HG03175 (cell line): ENCODE measurements around the gene TYMP.
"Not testable (repeated sequence)": the region's sequence is repeated elsewhere in the genome, so short reads cannot be mapped to it uniquely, and the experiment has no call there.

Experiments
- ATAC-seq: cut with Tn5 transposase; IDR thresholded peaks from one replicate; pipeline ENCODE4 v1.9.1; 2021; ENCODE audit warnings: mild to moderate bottlenecking, moderate library complexity; ENCODE audit not compliant: unreplicated experiment

Gene TYMP

DNA sequence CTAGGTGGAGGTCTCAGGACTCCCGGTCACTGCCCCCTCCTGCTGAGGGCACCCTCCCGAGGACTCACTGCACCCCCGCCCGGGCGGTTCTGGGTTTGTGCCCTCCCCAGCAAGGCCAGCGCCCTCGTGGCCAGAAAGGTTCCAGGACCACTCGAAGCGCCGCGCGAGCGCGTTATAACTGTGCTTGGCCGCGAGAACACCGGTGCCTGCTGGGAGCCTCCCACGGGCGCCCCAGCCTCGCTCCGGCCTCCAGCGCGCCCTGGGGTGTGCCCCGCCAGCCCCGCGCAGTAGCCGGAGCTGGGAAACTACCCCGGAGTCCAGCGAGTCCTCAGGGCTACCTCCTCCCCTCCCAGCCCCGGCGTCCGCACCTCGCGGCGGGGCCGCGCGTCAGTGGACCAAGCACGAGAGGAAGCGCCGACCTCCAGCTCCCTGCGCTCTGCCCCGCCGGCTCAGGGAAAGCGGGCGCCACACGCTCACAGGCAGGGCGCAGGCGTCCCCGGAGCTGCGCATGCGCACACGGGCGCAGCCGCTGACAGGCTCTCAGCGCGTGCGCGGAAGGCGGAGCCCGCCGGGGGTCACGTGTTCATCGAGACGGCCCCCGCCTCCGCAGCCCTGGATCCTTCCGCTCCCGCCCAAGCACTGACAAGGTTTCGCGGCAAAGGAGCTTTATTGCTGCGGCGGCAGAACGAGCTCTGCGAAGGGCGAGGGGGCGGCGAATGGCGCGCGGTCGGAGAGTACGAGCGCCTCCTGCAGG is 4.5 kb downstream of the TYMP start, which contains the start of gene SCO2:
TSS of gene SCO2 (minus strand) at position 495 of the 754 bp plus-strand sequence. CDS start 1,187 bp downstream, outside the sequence.
- ATAC-seq = peak; percentile 45

- no peak for ATAC-seq
Measured at GRCh38 chr22:50524676-50525103, 5.1 kb downstream of the TYMP start.

GRCh38 chr22:50523806-50524675 is 5.8 kb downstream of the TYMP start:
- no peak for ATAC-seq

- ATAC-seq = no peak
Measured at GRCh38 chr22:50523458-50523805, 6.4 kb downstream of the TYMP start.

DNA sequence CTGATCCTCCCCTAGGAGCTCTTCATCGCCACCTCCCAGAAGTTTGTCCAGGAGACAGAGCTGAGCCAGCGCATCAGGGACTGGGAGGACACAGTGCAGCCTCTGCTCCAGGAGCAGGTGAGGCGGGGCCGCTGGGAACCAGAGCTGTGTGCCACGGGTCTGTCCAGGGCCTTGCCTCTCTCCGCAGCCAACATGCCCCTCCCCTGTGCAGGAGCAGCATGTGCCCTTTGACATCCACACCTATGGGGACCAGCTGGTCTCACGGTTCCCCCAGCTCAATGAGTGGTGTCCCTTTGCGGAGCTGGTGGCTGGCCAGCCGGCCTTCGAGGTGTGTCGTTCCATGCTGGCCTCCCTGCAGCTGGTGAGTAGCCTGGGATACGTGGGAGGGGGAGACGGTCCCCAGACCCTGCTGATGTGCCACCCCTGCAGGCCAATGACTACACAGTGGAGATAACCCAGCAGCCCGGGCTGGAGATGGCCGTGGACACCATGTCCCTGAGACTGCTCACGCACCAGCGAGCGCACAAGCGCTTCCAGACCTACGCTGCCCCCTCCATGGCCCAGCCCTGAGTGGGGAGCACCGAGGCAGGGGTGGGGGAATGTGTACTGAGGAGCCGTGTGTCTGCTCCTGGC is 6.9 kb downstream of the TYMP start:
- no peak for ATAC-seq

DNA sequence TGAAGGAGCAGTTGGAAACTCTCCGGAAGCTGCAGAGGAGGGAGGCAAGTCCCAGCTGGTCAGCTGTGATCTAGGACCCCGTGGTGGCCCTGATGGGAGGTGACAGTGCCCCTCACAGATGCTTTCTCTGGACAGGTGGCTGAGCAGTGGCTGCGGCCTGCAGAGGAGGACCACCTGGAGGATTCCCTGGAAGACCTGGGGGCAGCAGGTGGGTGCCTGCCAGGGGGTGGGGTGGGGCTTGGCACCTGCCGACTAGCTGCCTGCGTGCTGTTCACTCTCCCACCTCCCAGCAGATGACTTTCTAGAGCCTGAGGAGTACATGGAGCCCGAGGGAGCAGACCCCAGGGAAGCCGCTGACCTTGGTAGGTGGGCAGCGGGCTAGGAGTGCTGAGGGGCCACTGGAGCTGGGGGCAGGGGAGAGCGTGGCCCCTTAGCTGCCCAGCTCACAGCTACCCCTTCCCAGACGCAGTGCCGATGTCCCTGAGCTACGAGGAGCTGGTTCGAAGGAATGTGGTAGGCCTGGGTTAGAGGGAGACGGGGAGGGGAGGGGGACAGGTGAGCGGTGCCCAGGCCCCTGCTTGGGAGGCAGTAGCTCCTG is 7.5 kb downstream of the TYMP start:
- no peak for ATAC-seq

- no peak for ATAC-seq
Measured at GRCh38 chr22:50521710-50522109, 8.1 kb downstream of the TYMP start.

DNA sequence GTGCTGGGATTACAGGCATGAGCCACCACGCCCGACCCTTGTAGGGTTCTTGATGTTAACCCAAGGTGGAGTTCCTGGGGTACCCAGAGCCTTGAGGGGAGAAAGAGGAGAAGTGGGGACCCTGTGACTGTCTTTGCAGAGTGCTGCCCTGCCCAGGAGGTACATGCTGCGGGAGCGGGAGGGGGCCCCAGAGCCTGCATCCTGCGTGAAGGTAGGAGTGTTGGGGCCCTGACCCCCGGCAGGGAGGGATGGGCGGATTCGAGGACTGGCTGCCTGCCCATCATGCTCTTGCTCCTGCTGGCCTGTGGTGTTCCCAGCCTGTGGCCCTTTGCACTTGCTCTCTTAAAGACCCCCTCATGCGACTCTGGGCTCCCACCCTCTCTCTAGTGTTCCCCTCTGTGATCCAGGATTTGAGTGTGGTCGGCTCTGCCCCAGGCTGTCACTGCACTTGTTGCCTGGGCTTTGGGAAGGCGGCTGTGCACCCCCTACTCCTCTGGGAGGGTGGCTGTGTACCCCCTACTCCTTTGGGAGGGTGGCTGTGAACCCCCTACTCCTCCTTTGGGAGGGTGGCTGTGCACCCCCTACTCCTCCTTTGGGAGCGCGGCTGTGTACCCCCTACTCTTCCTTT is 8.9 kb downstream of the TYMP start:
- ATAC-seq = no peak

GRCh38 chr22:50520184-50520583 is 9.6 kb downstream of the TYMP start:
- not testable (repeated sequence) for ATAC-seq

DNA sequence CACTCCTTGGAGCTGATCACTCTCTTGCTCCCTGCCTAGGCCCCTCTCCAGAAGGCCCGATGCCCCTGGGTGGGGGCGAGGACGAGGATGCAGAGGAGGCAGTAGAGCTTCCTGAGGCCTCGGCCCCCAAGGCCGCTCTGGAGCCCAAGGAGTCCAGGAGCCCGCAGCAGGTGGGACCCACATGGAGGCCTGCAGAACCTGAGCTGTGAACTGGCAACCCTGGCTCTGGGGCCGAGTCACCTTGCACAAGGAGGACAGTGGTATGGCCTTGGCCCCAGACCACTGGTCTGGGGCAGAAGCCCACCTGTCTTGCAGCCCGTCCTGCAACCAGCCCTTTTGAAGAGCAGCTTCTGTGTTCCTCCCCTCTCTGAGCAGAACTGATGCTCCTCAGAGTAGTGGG is 10.7 kb downstream of the TYMP start:
- no peak for ATAC-seq

DNA sequence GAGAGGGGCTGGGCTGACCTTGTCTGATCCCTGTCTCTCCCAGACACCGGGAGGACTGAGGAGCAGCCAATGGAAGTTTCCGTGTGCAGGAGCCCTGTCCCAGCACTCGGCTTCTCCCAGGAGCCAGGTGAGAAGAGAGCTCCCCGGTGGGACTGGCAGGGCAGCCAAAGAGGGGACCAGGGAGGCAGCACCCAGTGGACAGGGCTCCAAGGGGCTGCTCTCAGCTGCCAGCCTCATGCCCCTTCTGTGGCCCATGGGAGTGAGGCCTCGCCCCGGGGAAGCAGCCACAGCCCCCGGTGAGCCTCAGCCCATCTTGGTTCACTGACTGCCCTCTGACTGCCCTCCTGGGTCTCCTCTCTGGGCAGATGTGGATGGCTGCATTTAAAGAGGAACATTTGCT is 11.2 kb downstream of the TYMP start:
- no peak for ATAC-seq

DNA sequence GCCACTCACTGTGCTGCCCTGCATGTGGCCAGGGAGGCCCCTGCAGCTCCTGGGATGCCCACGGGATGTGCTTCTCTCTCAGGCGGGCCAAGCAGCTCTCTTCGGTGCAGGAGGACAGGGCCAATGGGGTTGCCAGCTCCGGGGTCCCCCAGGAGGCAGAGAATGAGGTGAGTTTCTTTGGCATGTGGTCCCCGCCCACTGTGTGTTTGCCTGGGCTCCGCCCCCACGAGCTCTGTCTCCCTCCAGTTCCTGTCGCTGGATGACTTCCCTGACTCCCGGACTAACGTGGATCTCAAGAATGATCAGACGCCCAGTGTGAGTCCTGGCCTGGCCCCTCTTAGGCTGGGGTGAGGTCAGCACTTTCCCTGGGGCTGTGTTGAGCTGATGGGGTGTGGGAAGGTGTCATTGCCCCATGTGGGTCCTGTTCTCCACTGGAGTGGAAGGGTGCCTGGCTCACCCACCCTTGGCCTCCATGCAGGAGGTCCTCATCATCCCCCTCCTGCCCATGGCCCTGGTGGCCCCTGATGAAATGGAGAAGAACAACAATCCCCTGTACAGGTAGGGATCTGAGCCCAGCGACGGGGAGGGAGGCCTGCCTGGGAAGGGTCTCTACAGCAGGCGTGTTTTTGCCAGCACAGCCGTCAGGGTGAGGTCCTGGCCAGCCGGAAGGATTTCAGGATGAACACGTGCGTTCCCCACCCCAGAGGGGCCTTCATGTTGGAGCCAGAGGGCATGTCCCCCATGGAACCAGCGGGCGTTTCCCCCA is 12.1 kb downstream of the TYMP start:
- no peak for ATAC-seq

DNA sequence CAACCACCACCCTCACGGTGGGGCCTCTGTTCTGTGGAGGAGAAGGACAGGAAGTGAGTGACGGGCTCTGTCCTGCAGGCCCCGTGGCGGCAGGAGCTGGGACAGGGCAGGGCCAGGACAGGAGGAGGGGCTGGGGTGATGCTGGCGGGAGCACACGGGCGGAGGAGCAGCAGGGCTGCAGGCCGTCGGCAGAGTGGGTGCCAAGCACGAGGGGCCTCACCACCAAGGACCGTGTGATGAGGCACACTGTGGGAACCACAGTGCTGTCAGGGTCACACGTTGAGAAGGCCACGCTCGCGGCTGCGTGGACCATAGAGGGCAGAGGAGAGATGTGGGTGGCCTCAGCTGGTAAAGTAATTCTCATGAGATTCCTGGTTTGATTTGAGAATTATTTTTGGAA is 12.9 kb downstream of the TYMP start:
- no peak for ATAC-seq

GRCh38 chr22:50516068-50516467 is 13.7 kb downstream of the TYMP start:
- ATAC-seq = no peak

DNA sequence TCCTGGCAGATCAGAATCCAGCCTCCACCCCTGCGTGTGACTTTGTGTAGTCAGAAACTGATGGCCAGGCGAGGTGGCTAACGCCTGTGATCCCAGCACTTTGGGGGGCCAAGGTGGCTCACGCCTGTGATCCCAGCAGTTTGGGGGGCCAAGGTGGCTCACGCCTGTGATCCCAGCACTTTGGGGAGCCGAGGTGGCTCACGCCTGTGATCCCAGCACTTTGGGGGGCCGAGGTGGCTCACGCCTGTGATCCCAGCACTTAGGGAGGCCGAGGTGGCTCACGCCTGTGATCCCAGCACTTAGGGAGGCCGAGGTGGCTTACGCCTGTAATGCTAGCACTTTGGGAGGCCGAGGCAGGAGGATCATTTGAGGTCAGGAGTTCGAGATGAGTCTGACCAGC is 16.6 kb downstream of the TYMP start:
- ATAC-seq = no peak

DNA sequence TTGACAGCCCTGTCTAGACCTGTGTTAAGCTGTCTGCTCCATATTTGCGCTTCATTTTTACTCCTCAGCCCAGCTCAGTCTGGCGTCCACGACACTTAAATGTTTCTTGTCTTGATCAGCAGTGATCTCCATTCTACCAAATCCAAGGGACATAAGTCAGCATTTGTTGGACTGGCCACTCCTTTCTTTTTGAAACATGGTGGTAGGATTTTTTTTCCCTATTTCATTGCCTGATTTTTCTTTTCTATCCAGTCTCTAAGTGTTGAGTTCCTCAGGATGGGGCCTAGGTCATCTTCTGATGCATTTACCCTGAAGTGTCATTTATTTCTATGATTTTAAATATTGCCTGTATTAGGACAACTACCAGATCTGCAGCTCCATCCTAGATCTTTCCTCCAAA is 20.9 kb downstream of the TYMP start:
- ATAC-seq = no peak

GRCh38 chr22:50507991-50508884 is 21.6 kb downstream of the TYMP start, which contains the start of gene NCAPH2:
TSS of gene NCAPH2 (plus strand) at chr22:50508224. CDS start at chr22:50508338, 114 bp downstream.
- peak; percentile 71 for ATAC-seq

DNA sequence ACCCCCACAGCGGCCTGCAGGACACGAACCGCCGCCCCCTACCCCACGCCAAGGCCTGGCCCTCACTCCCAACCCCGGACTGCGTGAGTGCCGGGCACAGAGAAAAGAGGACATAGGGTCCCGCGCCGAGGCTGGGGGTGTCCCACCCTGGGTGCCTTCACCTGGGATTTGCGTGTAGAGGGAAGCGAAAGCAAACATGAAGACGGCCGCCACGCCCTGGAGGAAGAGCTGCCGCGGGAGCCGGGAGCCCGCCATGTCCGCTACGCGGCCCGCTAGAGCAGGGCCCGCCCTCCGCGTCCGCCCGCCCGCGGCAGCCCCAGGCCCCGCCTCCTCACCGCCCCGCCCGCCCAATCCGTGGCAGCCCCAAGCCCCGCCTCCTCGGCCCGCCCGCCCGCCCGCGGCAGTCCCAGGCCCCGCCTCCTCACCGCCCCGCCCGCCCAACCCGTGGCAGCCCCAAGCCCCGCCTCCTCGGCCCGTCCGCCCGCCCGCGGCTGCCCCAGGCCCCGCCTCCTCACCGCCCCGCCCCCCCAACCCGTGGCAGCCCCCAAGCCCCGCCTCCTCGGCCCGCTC is 22.3 kb downstream of the TYMP start, which contains the start of gene LMF2:
TSS of gene LMF2 (minus strand) at position 282 of the 570 bp plus-strand sequence. CDS start at position 255, 27 bp downstream.
- ATAC-seq = peak; percentile 59
